ENCODE data around the gene TNFSF12.

TNFSF12 gene, protein sequence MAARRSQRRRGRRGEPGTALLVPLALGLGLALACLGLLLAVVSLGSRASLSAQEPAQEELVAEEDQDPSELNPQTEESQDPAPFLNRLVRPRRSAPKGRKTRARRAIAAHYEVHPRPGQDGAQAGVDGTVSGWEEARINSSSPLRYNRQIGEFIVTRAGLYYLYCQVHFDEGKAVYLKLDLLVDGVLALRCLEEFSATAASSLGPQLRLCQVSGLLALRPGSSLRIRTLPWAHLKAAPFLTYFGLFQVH

GRCh38 chr17:7548585-7549400 lies at the start of gene TNFSF12:
Gene TNFSF12, plus strand, starts transcription at chr17:7549058. Its CDS starts 96 bp downstream, at chr17:7549154.
- peak; percentile 55 for DNase-seq

DNA sequence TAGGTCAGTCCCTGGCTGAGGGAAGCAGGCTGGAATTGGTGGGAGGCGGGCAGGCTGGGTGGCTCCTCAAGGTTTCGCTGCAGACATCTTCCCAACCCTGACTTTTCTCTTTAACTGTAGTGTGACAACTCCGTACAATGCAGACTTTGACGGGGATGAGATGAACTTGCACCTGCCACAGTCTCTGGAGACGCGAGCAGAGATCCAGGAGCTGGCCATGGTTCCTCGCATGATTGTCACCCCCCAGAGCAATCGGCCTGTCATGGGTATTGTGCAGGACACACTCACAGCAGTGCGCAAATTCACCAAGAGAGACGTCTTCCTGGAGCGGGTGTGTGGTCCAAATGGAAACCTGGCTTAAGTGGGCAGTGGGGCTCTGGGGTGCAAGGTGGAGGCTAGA lies 49.7 kb upstream of the TNFSF12 start:
- DNase-seq = no peak

GRCh38 chr17:7501729-7502128 lies 47.1 kb upstream of the TNFSF12 start:
- no peak for DNase-seq

DNA sequence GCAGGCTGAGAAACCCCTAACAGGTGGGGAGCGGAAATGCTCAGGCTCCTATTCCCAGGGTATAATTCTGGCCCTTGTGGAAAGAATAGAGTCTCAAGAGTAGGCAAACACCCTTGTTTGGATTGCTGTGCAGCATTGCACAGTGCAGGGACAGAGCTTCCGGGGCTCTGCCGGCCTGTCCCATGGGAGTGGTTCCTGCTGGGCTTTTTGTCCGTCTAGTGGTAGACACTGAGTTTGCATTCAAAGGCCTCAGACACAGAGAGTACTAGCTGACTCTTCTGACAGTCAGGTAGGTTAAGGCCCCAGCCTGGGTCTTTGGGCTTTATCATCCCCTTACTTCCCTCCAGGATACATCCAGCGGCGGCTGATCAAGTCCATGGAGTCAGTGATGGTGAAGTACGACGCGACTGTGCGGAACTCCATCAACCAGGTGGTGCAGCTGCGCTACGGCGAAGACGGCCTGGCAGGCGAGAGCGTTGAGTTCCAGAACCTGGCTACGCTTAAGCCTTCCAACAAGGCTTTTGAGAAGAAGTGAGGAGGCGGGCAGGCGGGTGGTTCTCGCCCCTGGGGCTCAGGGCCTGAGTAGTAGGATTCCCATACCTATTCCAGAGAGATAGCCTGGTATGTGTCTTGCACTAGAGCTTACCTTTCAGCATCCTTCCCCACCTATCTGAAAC lies 46.5 kb upstream of the TNFSF12 start:
- DNase-seq = no peak

DNA sequence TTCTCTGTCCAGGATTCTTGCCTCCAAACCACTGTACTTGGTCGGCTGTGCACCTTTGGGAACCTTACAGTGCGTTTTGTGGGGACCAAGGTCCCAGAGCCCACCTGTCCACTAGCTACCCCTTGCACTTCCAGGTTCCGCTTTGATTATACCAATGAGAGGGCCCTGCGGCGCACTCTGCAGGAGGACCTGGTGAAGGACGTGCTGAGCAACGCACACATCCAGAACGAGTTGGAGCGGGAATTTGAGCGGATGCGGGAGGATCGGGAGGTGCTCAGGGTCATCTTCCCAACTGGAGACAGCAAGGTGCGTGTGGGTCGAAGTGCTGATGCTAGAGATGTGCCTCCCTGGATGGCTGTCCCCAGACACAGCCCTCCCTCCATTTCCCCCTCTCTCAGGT lies 45.9 kb upstream of the TNFSF12 start:
- no peak for DNase-seq

DNA sequence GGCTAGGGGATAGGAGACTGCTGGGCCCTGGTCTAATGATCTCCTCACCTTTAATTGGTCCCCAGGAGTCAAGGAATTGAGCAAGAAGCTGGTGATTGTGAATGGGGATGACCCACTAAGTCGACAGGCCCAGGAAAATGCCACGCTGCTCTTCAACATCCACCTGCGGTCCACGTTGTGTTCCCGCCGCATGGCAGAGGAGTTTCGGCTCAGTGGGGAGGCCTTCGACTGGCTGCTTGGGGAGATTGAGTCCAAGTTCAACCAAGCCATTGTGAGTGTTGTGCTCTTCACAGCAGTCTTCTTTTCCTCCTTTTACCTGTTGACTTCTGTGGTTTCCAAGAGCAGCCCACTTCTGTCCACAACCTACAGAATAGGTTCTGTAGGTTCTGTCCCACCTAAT lies 45.3 kb upstream of the TNFSF12 start:
- no peak for DNase-seq

DNA sequence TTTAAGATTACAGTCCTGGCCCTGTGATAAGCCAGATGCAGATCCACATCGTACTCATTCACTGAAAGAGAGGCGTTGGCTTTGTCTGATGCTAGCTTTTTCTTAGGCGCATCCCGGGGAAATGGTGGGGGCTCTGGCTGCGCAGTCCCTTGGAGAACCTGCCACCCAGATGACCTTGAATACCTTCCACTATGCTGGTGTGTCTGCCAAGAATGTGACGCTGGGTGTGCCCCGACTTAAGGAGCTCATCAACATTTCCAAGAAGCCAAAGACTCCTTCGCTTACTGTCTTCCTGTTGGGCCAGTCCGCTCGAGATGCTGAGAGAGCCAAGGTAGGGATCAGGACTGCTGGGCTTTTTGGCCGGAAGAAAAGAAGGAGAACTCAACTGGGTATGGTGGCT lies 40.7 kb upstream of the TNFSF12 start:
- DNase-seq = no peak

DNA sequence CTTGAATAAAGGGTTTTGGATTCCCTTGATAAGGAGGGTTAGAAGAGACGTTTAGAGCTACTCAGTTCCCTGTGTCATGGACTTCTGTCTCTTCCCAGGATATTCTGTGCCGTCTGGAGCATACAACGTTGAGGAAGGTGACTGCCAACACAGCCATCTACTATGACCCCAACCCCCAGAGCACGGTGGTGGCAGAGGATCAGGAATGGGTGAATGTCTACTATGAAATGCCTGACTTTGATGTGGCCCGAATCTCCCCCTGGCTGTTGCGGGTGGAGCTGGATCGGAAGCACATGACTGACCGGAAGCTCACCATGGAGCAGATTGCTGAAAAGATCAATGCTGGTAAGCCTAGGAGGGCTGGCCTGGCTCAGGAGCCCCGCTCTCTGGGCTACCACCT lies 40.0 kb upstream of the TNFSF12 start:
- DNase-seq = no peak

GRCh38 chr17:7509937-7510336 lies 38.9 kb upstream of the TNFSF12 start:
- no peak for DNase-seq

- DNase-seq = no peak
Observed at GRCh38 chr17:7511108-7511507, 37.8 kb upstream of the TNFSF12 start.

DNA sequence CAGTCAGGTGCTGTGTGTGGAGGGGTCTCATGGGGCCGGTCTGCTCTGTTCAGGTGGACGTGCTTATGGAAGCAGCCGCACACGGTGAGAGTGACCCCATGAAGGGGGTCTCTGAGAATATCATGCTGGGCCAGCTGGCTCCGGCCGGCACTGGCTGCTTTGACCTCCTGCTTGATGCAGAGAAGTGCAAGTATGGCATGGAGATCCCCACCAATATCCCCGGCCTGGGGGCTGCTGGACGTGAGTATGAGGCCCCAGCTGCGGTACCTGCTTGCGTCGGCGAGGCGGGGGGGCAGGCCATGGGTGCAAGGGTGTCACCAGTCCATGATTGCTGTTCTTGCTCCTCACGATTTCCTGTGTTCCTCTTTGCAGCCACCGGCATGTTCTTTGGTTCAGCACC lies 36.8 kb upstream of the TNFSF12 start:
- no peak for DNase-seq

- DNase-seq = no peak
Observed at GRCh38 chr17:7512824-7513540, 35.9 kb upstream of the TNFSF12 start.

- no peak for DNase-seq
Observed at GRCh38 chr17:7513850-7514419, 34.9 kb upstream of the TNFSF12 start.

DNA sequence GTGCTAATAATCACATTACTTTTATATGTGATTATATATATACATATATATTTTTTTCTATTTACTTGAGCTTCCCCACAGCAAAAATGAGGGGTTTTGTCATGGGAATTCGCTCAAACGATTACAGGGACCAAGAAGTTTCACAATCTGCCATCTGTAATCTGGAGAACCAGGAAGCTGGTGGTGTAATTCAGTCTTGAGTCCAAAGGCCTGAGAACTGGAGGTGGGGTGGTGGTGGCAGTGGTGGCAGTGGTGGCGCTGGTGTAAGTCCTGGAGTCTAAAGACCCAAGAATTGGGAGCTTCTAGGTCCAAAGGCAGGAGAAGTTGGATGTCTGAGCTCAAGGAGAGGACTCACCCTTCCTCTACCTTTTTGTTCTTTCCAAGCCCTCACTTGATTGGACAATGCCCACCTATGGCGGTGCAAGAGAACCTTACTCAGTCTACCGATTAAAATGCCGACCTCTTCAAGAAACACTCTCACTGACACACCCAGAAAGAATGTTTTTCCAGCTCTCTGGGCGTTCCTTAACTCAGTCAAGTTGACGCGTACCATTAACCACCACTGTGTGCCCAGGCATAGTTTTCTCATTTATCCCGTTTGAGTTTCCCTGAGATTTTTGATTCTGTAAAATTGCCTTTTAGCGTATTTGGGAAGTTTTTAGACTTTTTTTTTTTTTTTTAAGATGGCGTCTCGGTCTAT lies 32.8 kb upstream of the TNFSF12 start:
- DNase-seq = no peak

DNA sequence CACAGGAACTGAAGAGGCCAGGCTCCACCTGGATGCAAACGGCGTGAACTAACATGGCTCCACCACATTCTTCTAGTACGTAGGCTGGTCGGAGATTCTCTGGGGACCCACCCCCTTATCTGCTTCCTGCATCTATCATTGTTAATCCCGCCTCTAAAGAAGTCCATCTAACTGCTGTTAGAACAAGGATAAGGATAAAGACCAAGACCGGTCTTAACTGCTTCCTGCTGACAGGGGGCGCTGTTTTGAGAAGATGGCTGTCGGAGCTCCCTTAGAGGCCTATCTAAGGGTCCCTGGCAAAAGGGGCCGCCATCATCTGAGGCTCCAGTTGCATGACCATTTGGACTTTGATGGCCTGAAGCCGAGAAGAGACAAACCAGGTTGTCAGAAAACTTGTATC lies 25.8 kb upstream of the TNFSF12 start:
- DNase-seq = peak; percentile 38

- DNase-seq = no peak
Observed at GRCh38 chr17:7528842-7529241, 20.0 kb upstream of the TNFSF12 start.

DNA sequence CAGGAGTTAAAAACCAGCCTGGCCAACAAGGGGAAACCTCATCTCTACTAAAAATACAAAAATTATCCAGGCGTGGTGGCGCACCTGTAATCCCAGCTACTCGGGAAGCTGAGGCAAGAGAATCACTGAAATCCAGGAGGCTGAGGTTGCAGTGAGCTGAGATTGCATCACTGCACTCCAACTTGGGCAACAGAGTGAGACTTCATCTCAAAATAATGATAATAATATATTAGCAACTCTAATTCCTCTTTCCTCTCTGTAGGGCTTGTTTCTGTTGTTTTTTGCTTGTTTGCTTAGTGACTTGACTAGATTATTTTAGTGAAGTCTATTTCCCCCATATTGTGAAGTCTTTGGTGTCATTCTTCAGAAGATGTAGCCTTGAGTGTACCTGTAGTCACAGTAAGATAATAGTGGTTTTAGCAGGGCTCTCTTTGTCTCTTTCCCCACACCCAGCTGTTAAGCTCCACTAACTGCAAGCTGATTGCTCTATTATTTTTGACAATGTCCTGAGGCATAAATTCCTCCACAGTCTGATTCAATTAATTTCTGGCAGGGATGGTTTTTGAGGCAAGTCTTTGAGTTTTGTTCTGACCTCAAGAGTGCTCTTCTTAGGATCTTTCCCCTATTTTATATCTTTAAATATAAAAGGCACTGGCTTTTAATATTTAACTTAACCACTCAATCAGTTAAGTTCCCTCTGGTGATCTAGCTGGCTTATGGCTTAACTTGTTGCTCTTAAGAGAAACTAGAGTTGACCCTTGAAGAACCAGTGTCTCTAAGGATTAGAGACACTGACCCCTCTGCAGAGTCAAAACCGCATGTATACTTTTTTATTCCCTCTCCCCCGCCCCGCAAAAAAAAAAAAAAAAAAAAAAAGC lies 18.6 kb upstream of the TNFSF12 start:
- DNase-seq = no peak

DNA sequence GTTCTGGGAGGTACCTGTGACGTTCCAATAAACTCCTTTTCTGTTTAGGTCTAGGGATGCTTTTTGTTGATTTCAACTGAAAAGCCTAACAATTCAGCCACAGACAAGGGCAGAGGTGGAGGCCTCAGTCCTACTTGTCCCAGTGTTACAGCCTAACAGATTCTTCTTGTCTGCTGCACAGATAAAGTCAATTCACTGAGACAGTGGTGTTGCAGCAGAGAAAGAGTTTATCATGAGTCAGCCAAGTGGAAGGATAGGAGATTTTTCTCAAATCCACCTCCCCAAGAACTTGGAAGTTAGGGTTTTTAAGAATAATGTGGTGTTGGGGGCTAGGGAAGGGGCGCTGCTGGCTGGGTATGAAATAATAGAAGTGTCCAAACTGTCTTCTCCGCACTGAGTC lies 10.8 kb upstream of the TNFSF12 start:
- DNase-seq = no peak

- no peak for DNase-seq
Observed at GRCh38 chr17:7538891-7539545, 9.8 kb upstream of the TNFSF12 start.

- no peak for DNase-seq
Observed at GRCh38 chr17:7541074-7541621, 7.7 kb upstream of the TNFSF12 start.
